ENCODE results near the gene PAFAH1B1.

DNA sequence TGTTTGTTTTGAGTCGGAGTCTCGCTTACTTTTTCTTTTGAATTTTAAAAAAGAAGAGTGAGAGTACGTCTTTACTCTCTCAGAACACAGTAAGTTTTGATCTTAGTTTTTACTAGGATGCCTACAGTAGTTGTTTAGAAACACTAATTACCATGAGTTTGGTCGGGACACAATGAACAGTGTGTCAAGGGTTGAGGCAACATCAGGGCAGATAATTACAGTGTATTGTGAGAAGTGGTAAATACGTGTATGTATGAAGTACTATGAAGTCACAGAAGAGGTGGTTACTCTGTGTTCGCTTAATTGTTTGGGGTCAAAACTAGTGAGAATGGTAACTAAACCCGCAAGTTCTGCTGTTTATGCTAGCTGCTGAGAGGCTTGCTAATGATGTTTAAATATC is 18.2 kb downstream of the PAFAH1B1 start:
- TF ChIP-seq POLR2AphosphoS5 (IDR thresholded peaks at IDR 0.05; ENCODE audit: low read length) (no peak), EZH2 (IDR thresholded peaks at IDR 0.05; ENCODE audit: borderline replicate concordance, control insufficient read depth, low read depth, low read length) (no peak), WRNIP1 (IDR thresholded peaks at IDR 0.05; ENCODE audit: borderline replicate concordance, low read depth, low read length) (no peak), EP300 (IDR thresholded peaks at IDR 0.05; ENCODE audit: borderline replicate concordance in 1 of 2, control insufficient read depth in 1 of 2, low read depth in 2 of 2, low read length in 2 of 2) (no peak), TBL1XR1 (IDR thresholded peaks at IDR 0.05; ENCODE audit: low read depth, low read length) (no peak), YY1 (IDR thresholded peaks at IDR 0.05; ENCODE audit: low read depth, low read length) (no peak), POLR2A (IDR thresholded peaks at IDR 0.05; ENCODE audit: low read depth, low read length) (no peak), ZNF384 (IDR thresholded peaks at IDR 0.05; ENCODE audit: borderline replicate concordance, low read depth, low read length) (no peak), RBBP5 (conservative IDR thresholded peaks at IDR 0.05) (no peak), RAD51 (IDR thresholded peaks at IDR 0.05) (no peak)
- TF ChIP-seq, protein P1, sequence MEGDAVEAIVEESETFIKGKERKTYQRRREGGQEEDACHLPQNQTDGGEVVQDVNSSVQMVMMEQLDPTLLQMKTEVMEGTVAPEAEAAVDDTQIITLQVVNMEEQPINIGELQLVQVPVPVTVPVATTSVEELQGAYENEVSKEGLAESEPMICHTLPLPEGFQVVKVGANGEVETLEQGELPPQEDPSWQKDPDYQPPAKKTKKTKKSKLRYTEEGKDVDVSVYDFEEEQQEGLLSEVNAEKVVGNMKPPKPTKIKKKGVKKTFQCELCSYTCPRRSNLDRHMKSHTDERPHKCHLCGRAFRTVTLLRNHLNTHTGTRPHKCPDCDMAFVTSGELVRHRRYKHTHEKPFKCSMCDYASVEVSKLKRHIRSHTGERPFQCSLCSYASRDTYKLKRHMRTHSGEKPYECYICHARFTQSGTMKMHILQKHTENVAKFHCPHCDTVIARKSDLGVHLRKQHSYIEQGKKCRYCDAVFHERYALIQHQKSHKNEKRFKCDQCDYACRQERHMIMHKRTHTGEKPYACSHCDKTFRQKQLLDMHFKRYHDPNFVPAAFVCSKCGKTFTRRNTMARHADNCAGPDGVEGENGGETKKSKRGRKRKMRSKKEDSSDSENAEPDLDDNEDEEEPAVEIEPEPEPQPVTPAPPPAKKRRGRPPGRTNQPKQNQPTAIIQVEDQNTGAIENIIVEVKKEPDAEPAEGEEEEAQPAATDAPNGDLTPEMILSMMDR (IDR thresholded peaks at IDR 0.05 in 2 of 3, conservative IDR thresholded peaks at IDR 0.05 in 1 of 3; ENCODE audit: control insufficient read depth in 2 of 3, extremely low read depth in 1 of 3, insufficient read depth in 1 of 3, low read depth in 3 of 3, low read length in 3 of 3), result no peak
